ENCODE results near the gene TRIM9. TPM values are rescaled to one million over a fixed set of nuclear protein-coding genes. Genes with fewer than 3 reads are reported as not detected.

TRIM9 gene
- total and polyA plus RNA-seq, 2 donors (not counting 1 experiment from before 2014, with no cell fraction given): 0.10 to 0.50 TPM

- Histone ChIP-seq H3K4me2 (ENCODE audit: extremely low read depth, insufficient read depth, low read length) (no peak overlapping the region), H3K9ac (ENCODE audit: insufficient read depth, low read length) (no peak overlapping the region), H3K79me2 (ENCODE audit: control insufficient read depth, insufficient read depth, low read length) (no peaks in the 10 kb centered on the region), H3K27ac (ENCODE audit: insufficient read depth, low read length) (no peak overlapping the region), H4K20me1 (ENCODE audit: control insufficient read depth, extremely low read depth, insufficient read depth, low read length) (no peaks in the 10 kb centered on the region), H3K4me1 (ENCODE audit: control insufficient read depth, extremely low read depth, insufficient read depth, low read length) (no peaks in the 10 kb centered on the region), H3K36me3 (ENCODE audit: control insufficient read depth, insufficient read depth, low read length) (no peaks in the 10 kb centered on the region), H2AFZ (ENCODE audit: low read length) (no peak overlapping the region), H3K9me3 (ENCODE audit: control insufficient read depth, insufficient read depth, low read depth, low read length) (no peaks in the 10 kb centered on the region), H3K4me3 (replicated peaks in 1 of 4; ENCODE audit: control extremely low read depth in 1 of 4, insufficient read depth in 1 of 4, low read depth in 3 of 4, low read length in 4 of 4) (no peak overlapping the region), H3K27me3 (ENCODE audit: control insufficient read depth, insufficient read depth, low read length) (peaks cover 8% of the 10 kb centered on the region)
- no peak for TF ChIP-seq CTCF (conservative IDR thresholded peaks at IDR 0.05 in 1 of 2, IDR thresholded peaks at IDR 0.05 in 1 of 2; ENCODE audit: low read depth in 1 of 2, low read length in 2 of 2)
- no peak for TF ChIP-seq EZH2 (IDR thresholded peaks at IDR 0.05; ENCODE audit: low read length, missing control alignments)
- no peak for DNase-seq (ENCODE audit: low read depth in 2 of 2)
Observed at GRCh38 chr14:51041883-51042282, 53.0 kb downstream of the TRIM9 start.

GRCh38 chr14:51041108-51041531 is 53.8 kb downstream of the TRIM9 start:
- H3K9ac ChIP-seq (ENCODE audit: insufficient read depth, low read length): no peak overlapping the region
- TF ChIP-seq CTCF (conservative IDR thresholded peaks at IDR 0.05 in 1 of 2, IDR thresholded peaks at IDR 0.05 in 1 of 2; ENCODE audit: low read depth in 1 of 2, low read length in 2 of 2) (no peak), EZH2 (IDR thresholded peaks at IDR 0.05; ENCODE audit: low read length, missing control alignments) (no peak)
- no peaks in the 10 kb centered on the region for H3K4me1 ChIP-seq (ENCODE audit: control insufficient read depth, extremely low read depth, insufficient read depth, low read length)
- no peaks in the 10 kb centered on the region for H3K36me3 ChIP-seq (ENCODE audit: control insufficient read depth, insufficient read depth, low read length)
- no peak overlapping the region for H3K27ac ChIP-seq (ENCODE audit: insufficient read depth, low read length)
- H3K27me3 ChIP-seq (ENCODE audit: control insufficient read depth, insufficient read depth, low read length): peaks cover 7% of the 10 kb centered on the region
- H2AFZ ChIP-seq (ENCODE audit: low read length): no peak overlapping the region
- DNase-seq (ENCODE audit: low read depth in 2 of 2): no peak
- no peak overlapping the region for H3K4me3 ChIP-seq (replicated peaks in 1 of 4; ENCODE audit: control extremely low read depth in 1 of 4, insufficient read depth in 1 of 4, low read depth in 3 of 4, low read length in 4 of 4)
- no peaks in the 10 kb centered on the region for H3K9me3 ChIP-seq (ENCODE audit: control insufficient read depth, insufficient read depth, low read depth, low read length)
- H3K4me2 ChIP-seq (ENCODE audit: extremely low read depth, insufficient read depth, low read length): no peak overlapping the region
- no peaks in the 10 kb centered on the region for H3K79me2 ChIP-seq (ENCODE audit: control insufficient read depth, insufficient read depth, low read length)
- no peaks in the 10 kb centered on the region for H4K20me1 ChIP-seq (ENCODE audit: control insufficient read depth, extremely low read depth, insufficient read depth, low read length)

DNA sequence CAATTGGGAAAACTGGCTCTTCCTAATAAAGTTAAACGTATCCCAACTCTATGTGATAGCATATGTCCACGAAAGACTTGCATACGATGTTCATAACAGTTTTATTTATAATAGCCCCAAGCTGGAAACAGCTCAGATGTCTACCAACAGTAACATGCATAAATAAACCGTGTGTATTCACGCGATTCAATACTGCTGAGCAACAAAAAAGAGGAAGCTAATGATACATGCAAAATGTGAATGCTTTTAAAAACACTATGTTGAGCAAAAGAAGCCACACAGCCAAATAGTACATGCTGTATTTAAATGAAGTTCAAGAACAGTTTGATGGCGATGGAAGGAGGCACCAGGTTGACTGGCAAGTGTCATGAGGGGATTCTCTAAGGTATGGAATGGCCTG is 55.7 kb downstream of the TRIM9 start:
- no peak for TF ChIP-seq CTCF (conservative IDR thresholded peaks at IDR 0.05 in 1 of 2, IDR thresholded peaks at IDR 0.05 in 1 of 2; ENCODE audit: low read depth in 1 of 2, low read length in 2 of 2)
- no peak for TF ChIP-seq EZH2 (IDR thresholded peaks at IDR 0.05; ENCODE audit: low read length, missing control alignments)
- Histone ChIP-seq H3K4me3 (replicated peaks in 1 of 4; ENCODE audit: control extremely low read depth in 1 of 4, insufficient read depth in 1 of 4, low read depth in 3 of 4, low read length in 4 of 4) (no peak overlapping the region), H3K79me2 (ENCODE audit: control insufficient read depth, insufficient read depth, low read length) (no peaks in the 10 kb centered on the region), H4K20me1 (ENCODE audit: control insufficient read depth, extremely low read depth, insufficient read depth, low read length) (no peaks in the 10 kb centered on the region), H2AFZ (ENCODE audit: low read length) (no peak overlapping the region), H3K27ac (ENCODE audit: insufficient read depth, low read length) (no peak overlapping the region), H3K4me1 (ENCODE audit: control insufficient read depth, extremely low read depth, insufficient read depth, low read length) (no peaks in the 10 kb centered on the region), H3K36me3 (ENCODE audit: control insufficient read depth, insufficient read depth, low read length) (no peaks in the 10 kb centered on the region), H3K27me3 (ENCODE audit: control insufficient read depth, insufficient read depth, low read length) (peaks cover 7% of the 10 kb centered on the region), H3K4me2 (ENCODE audit: extremely low read depth, insufficient read depth, low read length) (no peak overlapping the region), H3K9me3 (ENCODE audit: control insufficient read depth, insufficient read depth, low read depth, low read length) (no peaks in the 10 kb centered on the region), H3K9ac (ENCODE audit: insufficient read depth, low read length) (no peak overlapping the region)
- no peak for DNase-seq (ENCODE audit: low read depth in 2 of 2)
